ENCODE data around the gene CRTAC1. TPM values are rescaled to one million over a fixed set of nuclear protein-coding genes. Genes with fewer than 3 reads are reported as not detected.

The CRTAC1 gene
- total and polyA plus RNA-seq, 12 donors: 0.09 to 1.4 (median 0.48) TPM; not detected in 4

- TF ChIP-seq CTCF (IDR thresholded peaks at IDR 0.05): no peak
- no peak for TF ChIP-seq POLR2A (IDR thresholded peaks at IDR 0.05)
- H3K27me3 ChIP-seq: peaks cover 4% of the 10 kb centered on the region
- no peaks in the 10 kb centered on the region for H3K4me1 ChIP-seq (replicated peaks in 1 of 2)
- H3K4me3 ChIP-seq: no peak overlapping the region
- no peak for DNase-seq
- H3K36me3 ChIP-seq (replicated peaks in 1 of 2): no peaks in the 10 kb centered on the region
- no peaks in the 10 kb centered on the region for H3K9me3 ChIP-seq (replicated peaks in 1 of 3)
- intact Hi-C loops (cut with DNase I): no loop called here
- no peak overlapping the region for H3K27ac ChIP-seq
- 81 to 86% (median 84%) methylated on average over 6 to 11 of the region's 11 CpGs for WGBS, 4 donors
These were observed 125.8 kb downstream of the CRTAC1 start for GRCh38 chr10:97904576-97904975.

- DNase-seq: no peak
- Histone ChIP-seq H3K27ac (no peak overlapping the region), H3K4me3 (no peak overlapping the region), H3K27me3 (peaks cover 4% of the 10 kb centered on the region), H3K9me3 (replicated peaks in 1 of 3) (no peaks in the 10 kb centered on the region), H3K4me1 (replicated peaks in 1 of 2) (no peaks in the 10 kb centered on the region), H3K36me3 (replicated peaks in 1 of 2) (no peaks in the 10 kb centered on the region)
- 58 to 64% (median 61%) methylated on average over 3 to 5 of the region's 5 CpGs for WGBS, 4 donors
- no peak for TF ChIP-seq CTCF (IDR thresholded peaks at IDR 0.05)
- intact Hi-C loops (cut with DNase I): no loop called here
These were observed 126.4 kb downstream of the CRTAC1 start for GRCh38 chr10:97904018-97904381.

GRCh38 chr10:97903128-97904017 lies 127.0 kb downstream of the CRTAC1 start:
- H3K4me1 ChIP-seq (replicated peaks in 1 of 2): no peaks in the 10 kb centered on the region
- TF ChIP-seq POLR2A (IDR thresholded peaks at IDR 0.05) (no peak), CTCF (IDR thresholded peaks at IDR 0.05) (no peak)
- peaks cover 4% of the 10 kb centered on the region for H3K27me3 ChIP-seq
- no peak overlapping the region for H3K4me3 ChIP-seq
- H3K27ac ChIP-seq: no peak overlapping the region
- no peaks in the 10 kb centered on the region for H3K9me3 ChIP-seq (replicated peaks in 1 of 3)
- 66 to 86% (median 67%) methylated on average over 7 to 9 of the region's 9 CpGs for WGBS, 4 donors
- DNase-seq: no peak
- H3K36me3 ChIP-seq (replicated peaks in 1 of 2): no peaks in the 10 kb centered on the region
- intact Hi-C loops (cut with DNase I): no loop called here

GRCh38 chr10:97901381-97901780 lies 129.0 kb downstream of the CRTAC1 start:
- DNase-seq: no peak
- Histone ChIP-seq H3K36me3 (replicated peaks in 1 of 2) (no peaks in the 10 kb centered on the region), H3K27ac (no peak overlapping the region), H3K4me3 (no peak overlapping the region), H3K9me3 (replicated peaks in 1 of 3) (no peaks in the 10 kb centered on the region), H3K27me3 (peaks cover 4% of the 10 kb centered on the region), H3K4me1 (replicated peaks in 1 of 2) (no peaks in the 10 kb centered on the region)
- intact Hi-C loops (cut with DNase I): no loop called here
- 81 to 84% (median 83%) methylated on average over 12 of the region's 12 CpGs for WGBS, 4 donors
- TF ChIP-seq CTCF (IDR thresholded peaks at IDR 0.05): no peak
- no peak for TF ChIP-seq POLR2A (IDR thresholded peaks at IDR 0.05)
